ENCODE measurements around the gene DHRS3.

DNA sequence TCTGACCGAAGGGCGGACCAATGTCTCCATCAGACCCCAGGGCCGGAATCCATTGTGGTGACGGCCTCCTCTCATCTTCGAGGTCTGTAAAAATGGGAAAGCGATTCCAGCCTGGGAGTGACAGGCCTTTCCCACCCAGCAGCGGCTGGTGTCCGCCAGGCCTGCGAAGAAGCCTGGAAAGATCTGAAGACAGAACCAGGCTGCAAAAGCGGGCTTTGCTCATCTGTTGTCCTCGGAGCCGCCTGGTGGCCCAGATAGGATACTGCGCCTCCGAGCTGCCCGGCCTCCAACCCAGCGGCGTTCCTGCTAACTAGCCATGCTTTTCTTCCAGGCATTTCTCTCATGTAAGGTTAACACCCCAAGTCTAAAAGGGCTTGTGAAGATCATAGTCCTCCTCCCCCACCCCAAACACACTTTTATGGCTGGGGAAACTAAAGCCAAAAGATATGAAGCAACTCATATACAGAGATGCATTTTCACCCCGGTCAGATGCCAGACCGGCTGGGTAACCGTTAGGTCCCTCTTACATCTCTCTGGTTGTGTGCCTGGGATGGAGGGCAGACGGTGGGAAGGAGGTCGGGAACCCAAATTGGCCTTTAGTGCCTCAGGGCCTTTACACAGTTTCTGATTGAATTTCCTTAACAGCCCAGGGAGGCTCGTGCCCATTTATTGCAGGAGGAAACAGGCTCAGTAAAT lies 1.9 kb upstream of the DHRS3 start:
- peak; percentile 90 for TF ChIP-seq CTCF (conservative IDR thresholded peaks at IDR 0.05)
- TF ChIP-seq EZH2 (IDR thresholded peaks at IDR 0.05; ENCODE audit: low read depth), result no peak

Measured in PC-9 (cell line).